HG03457 (cell line): ENCODE measurements around the gene TMEM151A.
"Not testable (repeated sequence)": the region's sequence is repeated elsewhere in the genome, so short reads cannot be mapped to it uniquely, and the experiment has no call there.

ENCODE experiments used
- ATAC-seq: cut with Tn5 transposase; IDR thresholded peaks from one replicate; pipeline ENCODE4 v1.9.1; 2021; ENCODE audit warnings: moderate number of reproducible peaks; ENCODE audit not compliant: unreplicated experiment

TMEM151A gene

GRCh38 chr11:66320289-66320688 is 28.6 kb downstream of the TMEM151A start:
- not testable (repeated sequence) for ATAC-seq

- not testable (repeated sequence) for ATAC-seq
Measured at GRCh38 chr11:66320748-66321147, 29.1 kb downstream of the TMEM151A start.

GRCh38 chr11:66321606-66322005 is 29.9 kb downstream of the TMEM151A start:
- no peak for ATAC-seq

GRCh38 chr11:66322732-66323427 is 31.2 kb downstream of the TMEM151A start:
- ATAC-seq = no peak

GRCh38 chr11:66323684-66324083 is 32.0 kb downstream of the TMEM151A start:
- no peak for ATAC-seq

- no peak for ATAC-seq
Measured at GRCh38 chr11:66324664-66325063, 33.0 kb downstream of the TMEM151A start.

GRCh38 chr11:66325263-66325671 is 33.6 kb downstream of the TMEM151A start:
- ATAC-seq = no peak

- ATAC-seq = no peak
Measured at GRCh38 chr11:66326261-66327111, 34.8 kb downstream of the TMEM151A start.

GRCh38 chr11:66327171-66328030 is 35.7 kb downstream of the TMEM151A start:
- ATAC-seq = no peak

GRCh38 chr11:66328031-66328301 is 36.3 kb downstream of the TMEM151A start:
- no peak for ATAC-seq

- ATAC-seq = no peak
Measured at GRCh38 chr11:66328302-66329144, 36.8 kb downstream of the TMEM151A start.

- ATAC-seq = no peak
Measured at GRCh38 chr11:66329165-66329673, 37.5 kb downstream of the TMEM151A start.

- ATAC-seq = no peak
Measured at GRCh38 chr11:66330931-66331330, 39.2 kb downstream of the TMEM151A start.

- no peak for ATAC-seq
Measured at GRCh38 chr11:66331542-66332370, 40.1 kb downstream of the TMEM151A start.

- no peak for ATAC-seq
Measured at GRCh38 chr11:66332371-66333219, 40.9 kb downstream of the TMEM151A start.

GRCh38 chr11:66333220-66333877 is 41.7 kb downstream of the TMEM151A start:
- no peak for ATAC-seq

GRCh38 chr11:66333896-66334604 is 42.4 kb downstream of the TMEM151A start:
- ATAC-seq = no peak
